SK-N-SH treated with all-trans-retinoic acid at 6 μM for 48 hours (cell line): Measurements from ENCODE around the gene MCHR1.

Experiments
- ATAC-seq: fragments of 200-7000 bp; cut with Tn5 transposase; 3 replicates; pipeline ENCODE4 v1.9.1; 2020; ENCODE audit warnings: mild to moderate bottlenecking, moderate library complexity
- ARNTL ChIP-seq: fragments of 450-650 bp; formaldehyde crosslinking; IDR thresholded peaks from 2 replicates; pipeline ENCODE4 v1.5.0; 2020; ENCODE audit warnings: low read depth, mild to moderate bottlenecking, moderate library complexity, borderline replicate concordance
- BACH2 ChIP-seq: fragments of 250-450 bp; sonication (Bioruptor Pico); IDR thresholded peaks from 2 replicates; pipeline ENCODE4 v1.9.0; 2021; ENCODE audit warnings: mild to moderate bottlenecking, borderline replicate concordance
- CSDC2 ChIP-seq: fragments of 250-450 bp; sonication (Bioruptor Pico); IDR thresholded peaks from 2 replicates; pipeline ENCODE4 v1.5.0; 2020; ENCODE audit warnings: mild to moderate bottlenecking, moderate library complexity
- ESRRG ChIP-seq: fragments of 250-450 bp; sonication (Bioruptor Pico); IDR thresholded peaks from 2 replicates; pipeline ENCODE4 v1.6.1; 2021; ENCODE audit warnings: mild to moderate bottlenecking
- GLIS3 ChIP-seq: fragments of 250-450 bp; sonication (Bioruptor Pico); IDR thresholded peaks from 2 replicates; pipeline ENCODE4 v1.5.0; 2020; ENCODE audit warnings: mild to moderate bottlenecking, moderate library complexity
- ISL1 ChIP-seq: fragments of 250-450 bp; sonication (Bioruptor Pico); IDR thresholded peaks from 2 replicates; pipeline ENCODE4 v2.1.2; 2022; ENCODE audit warnings: mild to moderate bottlenecking, moderate library complexity
- PATZ1 ChIP-seq: fragments of 250-450 bp; sonication (Bioruptor Pico); IDR thresholded peaks from 2 replicates; pipeline ENCODE4 v1.8.0; 2020; ENCODE audit warnings: mild to moderate bottlenecking, moderate library complexity, borderline replicate concordance
- PPARA ChIP-seq: fragments of 250-450 bp; sonication (Bioruptor Pico); IDR thresholded peaks from 2 replicates; pipeline ENCODE4 v1.5.0; 2020; ENCODE audit warnings: mild to moderate bottlenecking, borderline replicate concordance
- RARB ChIP-seq: fragments of 250-450 bp; sonication (Bioruptor Pico); IDR thresholded peaks from 2 replicates; pipeline ENCODE4 v1.8.0; 2021; ENCODE audit warnings: mild to moderate bottlenecking, moderate library complexity
- TCF4 ChIP-seq: fragments of 250-450 bp; sonication (Bioruptor Pico); IDR thresholded peaks from 2 replicates; pipeline ENCODE4 v1.8.0; 2021; ENCODE audit warnings: mild to moderate bottlenecking, moderate library complexity, borderline replicate concordance
- TOX ChIP-seq: fragments of 250-450 bp; sonication (Bioruptor Pico); IDR thresholded peaks from 2 replicates; pipeline ENCODE4 v1.8.0; 2021; ENCODE audit warnings: mild to moderate bottlenecking, moderate library complexity, borderline replicate concordance
- TSHZ2 ChIP-seq: fragments of 250-450 bp; sonication (Bioruptor Pico); IDR thresholded peaks from 2 replicates; pipeline ENCODE4 v1.5.0; 2020; ENCODE audit warnings: mild to moderate bottlenecking, moderate library complexity
- ZC3H10 ChIP-seq: fragments of 250-450 bp; sonication (Bioruptor Pico); IDR thresholded peaks from 2 replicates; pipeline ENCODE4 v1.5.1; 2021; ENCODE audit warnings: mild to moderate bottlenecking, moderate library complexity
- ZFP3 ChIP-seq: fragments of 250-450 bp; sonication (Bioruptor Pico); IDR thresholded peaks from 2 replicates; pipeline ENCODE4 v1.5.0; 2020; ENCODE audit warnings: mild to moderate bottlenecking, moderate library complexity
- ZFP30 ChIP-seq: fragments of 450-650 bp; formaldehyde crosslinking; IDR thresholded peaks from 2 replicates; pipeline ENCODE4 v1.5.0; 2022; ENCODE audit warnings: mild to moderate bottlenecking, moderate library complexity
- ZNF565 ChIP-seq: fragments of 450-650 bp; formaldehyde crosslinking; conservative IDR thresholded peaks from 2 replicates; pipeline ENCODE4 v1.5.0; 2020; ENCODE audit warnings: low read depth, mild to moderate bottlenecking, moderate library complexity
- ZNF70 ChIP-seq: fragments of 450-650 bp; formaldehyde crosslinking; IDR thresholded peaks from 2 replicates; pipeline ENCODE4 v1.5.0; 2020; ENCODE audit warnings: mild to moderate bottlenecking, moderate library complexity
- ZNF8 ChIP-seq: fragments of 450-650 bp; formaldehyde crosslinking; IDR thresholded peaks from 2 replicates; pipeline ENCODE4 v1.5.0; 2020; ENCODE audit warnings: mild to moderate bottlenecking, moderate library complexity
- TF ChIP-seq, protein P1 (sequence below): fragments of 250-450 bp; sonication (Bioruptor Pico); IDR thresholded peaks from 2 replicates; pipeline ENCODE4 v1.8.0; 2021; ENCODE audit warnings: low read depth, mild to moderate bottlenecking, moderate library complexity, borderline replicate concordance
- TF ChIP-seq, protein P2 (sequence below): fragments of 250-450 bp; sonication (Bioruptor Pico); IDR thresholded peaks from 2 replicates; pipeline ENCODE4 v1.5.1; 2020; ENCODE audit warnings: low read depth, mild to moderate bottlenecking, moderate library complexity

Gene MCHR1

GRCh38 chr22:40703174-40703573, 23.9 kb downstream of the MCHR1 start:
- ATAC-seq, result no peak
- TF ChIP-seq ARNTL (no peak), TCF4 (CRISPR knock-in tag) (no peak)

DNA sequence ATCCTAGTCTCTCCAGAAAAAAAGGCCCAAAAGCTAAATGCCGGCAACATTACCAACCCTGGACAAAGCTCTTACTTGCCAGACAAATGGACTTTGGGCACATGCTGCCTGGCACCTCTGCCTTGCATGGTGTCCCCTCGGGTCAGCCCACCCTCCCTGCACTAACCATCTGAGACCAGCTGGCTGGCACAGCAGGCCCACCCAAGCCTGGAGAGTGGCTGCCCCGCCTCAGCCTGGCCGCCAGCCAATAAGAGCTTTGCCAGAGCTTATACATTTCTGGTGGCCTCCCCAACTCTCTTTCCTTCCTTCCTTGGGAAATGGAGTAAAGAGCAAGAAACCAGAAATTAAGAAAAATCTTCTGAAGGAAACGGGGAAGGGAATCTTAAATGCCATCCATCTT, 24.5 kb downstream of the MCHR1 start:
- ATAC-seq, result no peak
- no peak for TF ChIP-seq TCF4 (CRISPR knock-in tag)
- TF ChIP-seq ESRRG (CRISPR knock-in tag), result no peak
- TF ChIP-seq, all 23 proteins: peak for 0

DNA sequence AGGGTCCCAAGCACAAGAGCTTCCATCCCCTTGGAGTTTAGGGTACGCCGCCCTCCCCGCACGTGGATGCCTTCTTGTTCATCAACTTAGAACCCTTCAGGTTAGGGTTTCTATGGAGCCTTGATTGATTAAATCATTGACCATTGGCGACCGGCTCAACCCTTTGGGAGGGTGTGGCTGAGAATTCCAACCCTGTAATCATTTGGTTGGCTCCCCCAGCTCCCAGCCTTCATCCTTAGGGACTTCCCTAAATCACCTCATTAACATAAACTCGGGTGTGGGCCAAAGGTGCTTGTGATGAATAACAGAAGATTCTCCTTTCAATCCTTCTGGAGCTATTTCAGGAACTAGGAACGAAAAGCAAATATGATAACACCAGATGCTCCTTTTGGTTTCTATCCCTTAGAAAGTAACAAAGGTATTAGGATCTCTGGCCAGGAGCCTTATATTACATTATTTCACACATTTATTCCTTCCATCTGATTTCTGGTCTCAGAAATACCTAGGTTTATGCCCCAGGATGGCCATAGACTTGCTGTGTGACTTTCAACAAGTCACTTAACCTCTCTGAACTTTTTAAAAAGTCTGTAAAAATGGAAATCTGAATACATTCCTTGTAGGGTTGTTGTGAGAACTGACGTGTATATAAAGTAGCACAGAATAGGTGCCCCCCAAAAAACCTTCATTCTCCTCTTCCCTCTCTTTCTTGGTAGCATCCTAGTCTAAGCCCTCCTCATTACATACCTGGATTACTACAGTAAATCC, 26.8 kb downstream of the MCHR1 start:
- no peak for TF ChIP-seq CSDC2 (CRISPR knock-in tag)
- TF ChIP-seq TCF4 (CRISPR knock-in tag), result no peak
- no peak for TF ChIP-seq ZFP30 (CRISPR knock-in tag)
- TF ChIP-seq TOX (CRISPR knock-in tag), result no peak
- no peak for TF ChIP-seq RARB
- no peak for TF ChIP-seq ZC3H10 (CRISPR knock-in tag)
- no peak for TF ChIP-seq ZNF565 (CRISPR knock-in tag)
- TF ChIP-seq PPARA (CRISPR knock-in tag), result no peak
- TF ChIP-seq TSHZ2 (CRISPR knock-in tag), result no peak
- no peak for TF ChIP-seq BACH2 (CRISPR knock-in tag)
- TF ChIP-seq, protein P1, sequence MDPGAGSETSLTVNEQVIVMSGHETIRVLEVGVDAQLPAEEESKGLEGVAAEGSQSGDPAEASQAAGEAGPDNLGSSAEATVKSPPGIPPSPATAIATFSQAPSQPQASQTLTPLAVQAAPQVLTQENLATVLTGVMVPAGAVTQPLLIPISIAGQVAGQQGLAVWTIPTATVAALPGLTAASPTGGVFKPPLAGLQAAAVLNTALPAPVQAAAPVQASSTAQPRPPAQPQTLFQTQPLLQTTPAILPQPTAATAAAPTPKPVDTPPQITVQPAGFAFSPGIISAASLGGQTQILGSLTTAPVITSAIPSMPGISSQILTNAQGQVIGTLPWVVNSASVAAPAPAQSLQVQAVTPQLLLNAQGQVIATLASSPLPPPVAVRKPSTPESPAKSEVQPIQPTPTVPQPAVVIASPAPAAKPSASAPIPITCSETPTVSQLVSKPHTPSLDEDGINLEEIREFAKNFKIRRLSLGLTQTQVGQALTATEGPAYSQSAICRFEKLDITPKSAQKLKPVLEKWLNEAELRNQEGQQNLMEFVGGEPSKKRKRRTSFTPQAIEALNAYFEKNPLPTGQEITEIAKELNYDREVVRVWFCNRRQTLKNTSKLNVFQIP (CRISPR knock-in tag), result no peak
- TF ChIP-seq, protein P2, sequence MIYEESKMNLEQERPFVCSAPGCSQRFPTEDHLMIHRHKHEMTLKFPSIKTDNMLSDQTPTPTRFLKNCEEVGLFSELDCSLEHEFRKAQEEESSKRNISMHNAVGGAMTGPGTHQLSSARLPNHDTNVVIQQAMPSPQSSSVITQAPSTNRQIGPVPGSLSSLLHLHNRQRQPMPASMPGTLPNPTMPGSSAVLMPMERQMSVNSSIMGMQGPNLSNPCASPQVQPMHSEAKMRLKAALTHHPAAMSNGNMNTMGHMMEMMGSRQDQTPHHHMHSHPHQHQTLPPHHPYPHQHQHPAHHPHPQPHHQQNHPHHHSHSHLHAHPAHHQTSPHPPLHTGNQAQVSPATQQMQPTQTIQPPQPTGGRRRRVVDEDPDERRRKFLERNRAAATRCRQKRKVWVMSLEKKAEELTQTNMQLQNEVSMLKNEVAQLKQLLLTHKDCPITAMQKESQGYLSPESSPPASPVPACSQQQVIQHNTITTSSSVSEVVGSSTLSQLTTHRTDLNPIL (CRISPR knock-in tag), result no peak
- TF ChIP-seq PATZ1 (CRISPR knock-in tag), result no peak
- no peak for TF ChIP-seq ZNF8 (CRISPR knock-in tag)
- TF ChIP-seq ESRRG (CRISPR knock-in tag), result no peak
- no peak for TF ChIP-seq GLIS3 (CRISPR knock-in tag)
- TF ChIP-seq ZFP3 (CRISPR knock-in tag), result no peak
- no peak for ATAC-seq

GRCh38 chr22:40707154-40707553, 27.9 kb downstream of the MCHR1 start:
- ATAC-seq, result no peak

GRCh38 chr22:40708177-40708576, 28.9 kb downstream of the MCHR1 start:
- no peak for ATAC-seq
- TF ChIP-seq TCF4 (CRISPR knock-in tag), result no peak
- no peak for TF ChIP-seq PPARA (CRISPR knock-in tag)
- no peak for TF ChIP-seq ZFP30 (CRISPR knock-in tag)
- TF ChIP-seq RARB, result no peak
- TF ChIP-seq GLIS3 (CRISPR knock-in tag), result no peak
- no peak for TF ChIP-seq ZNF70 (CRISPR knock-in tag)
- TF ChIP-seq, protein P1 (CRISPR knock-in tag), result no peak
- TF ChIP-seq TSHZ2 (CRISPR knock-in tag), result no peak
- TF ChIP-seq ZFP3 (CRISPR knock-in tag), result no peak
- TF ChIP-seq ARNTL, result no peak

More at GRCh38 chr22:40707154-40707553, 27.9 kb downstream of the MCHR1 start:
- no peak for TF ChIP-seq ISL1
- TF ChIP-seq, all 23 proteins: peak for 0
